Caco-2 (cell line): ENCODE measurements around the gene TM7SF3. TPM values are rescaled to one million over a fixed set of nuclear protein-coding genes. Genes with fewer than 3 reads are reported as not detected.

ENCODE experiments used
- BruUV-seq: library from RNA; stranded (reverse); fragments of 400-500 nt; replicated peaks from 2 replicates; lab custom pipeline; 2021; lab: Mats Ljungman, UMichigan
- CTCF ChIA-PET: fragments of 300-600 bp; sonication (Branson Sonifier 250); formaldehyde crosslinking; loops from one replicate; lab custom pipeline; 2022; ENCODE audit warnings: antibody characterized with exemption; lab: Charles Lee
- POLR2A ChIA-PET: fragments of 300-600 bp; sonication (Branson Sonifier 250); formaldehyde crosslinking; loops from one replicate; lab custom pipeline; 2022; ENCODE audit warnings: antibody characterized with exemption; lab: Charles Lee
- DNase-seq, 2 experiments: peaks; one replicate each; pipeline versions ENCODE4 v3.0.0 to v3.0.0-alpha.2; 2020 to 2022
- H3K27me3 ChIP-seq: replicated peaks from 2 replicates; pipeline ENCODE4 v1.6.0; 2011; ENCODE audit warnings: low read length; ENCODE audit not compliant: control insufficient read depth, insufficient read depth
- H3K36me3 ChIP-seq: 2 replicates; pipeline ENCODE4 v1.5.1; 2011; ENCODE audit warnings: low read length; ENCODE audit not compliant: control insufficient read depth, insufficient read depth
- H3K4me1 ChIP-seq: fragments of 250-450 bp; sonication (Bioruptor Pico); 2 replicates; pipeline ENCODE4 v1.5.1; 2020; ENCODE audit warnings: mild to moderate bottlenecking
- H3K4me3 ChIP-seq: 2 replicates; pipeline ENCODE4 v1.5.1; 2011; ENCODE audit warnings: low read depth, mild to moderate bottlenecking, control low read depth, low read length
- H3K9me3 ChIP-seq: fragments of 250-450 bp; sonication (Bioruptor Pico); 2 replicates; pipeline ENCODE4 v1.5.1; 2020; ENCODE audit warnings: mild to moderate bottlenecking, moderate library complexity
- H3K27ac Mint-ChIP-seq: one replicate; pipeline ENCODE4 v1.8.0; 2022; ENCODE audit warnings: mixed read lengths; ENCODE audit not compliant: unreplicated experiment
- H3K27me3 Mint-ChIP-seq: one replicate; pipeline ENCODE4 v1.8.0; 2022; ENCODE audit warnings: mixed read lengths; ENCODE audit not compliant: insufficient read depth, unreplicated experiment
- H3K36me3 Mint-ChIP-seq: one replicate; pipeline ENCODE4 v1.8.0; 2022; ENCODE audit warnings: mild to moderate bottlenecking, mixed read lengths; ENCODE audit not compliant: insufficient read depth, unreplicated experiment
- H3K4me1 Mint-ChIP-seq: one replicate; pipeline ENCODE4 v1.8.0; 2022; ENCODE audit warnings: low read depth, mixed read lengths; ENCODE audit not compliant: unreplicated experiment
- H3K4me3 Mint-ChIP-seq: one replicate; pipeline ENCODE4 v1.8.0; 2022; ENCODE audit warnings: mild to moderate bottlenecking, moderate library complexity, mixed read lengths; ENCODE audit not compliant: unreplicated experiment
- H3K9me3 Mint-ChIP-seq: one replicate; pipeline ENCODE4 v1.8.0; 2022; ENCODE audit warnings: mixed read lengths; ENCODE audit not compliant: unreplicated experiment
- intact Hi-C: fragments of 100-400 bp; cut with micrococcal nuclease; formaldehyde crosslinking; loops from one replicate; pipeline ENCODE4 v1.10.0; 2022; ENCODE audit not compliant: unreplicated experiment
- total RNA-seq: library from RNA; stranded (reverse); gene quantifications from 2 replicates; pipeline ENCODE4 v1.2.3, GENCODE V29; 2022
- TF ChIP-seq, protein P1 (sequence below), 2 experiments: fragments of 200-600 bp in 1 of 2; IDR thresholded peaks; 1 replicate in 1 of 2; 2 replicates in 1 of 2; pipeline versions ENCODE4 v1.5.1 to v1.8.0; 2011 to 2022; ENCODE audit warnings: antibody characterized with exemption in 1 of 2, control low read depth in 1 of 2, inconsistent platforms in 1 of 2, low read depth in 1 of 2, low read length in 1 of 2, mild to moderate bottlenecking in 1 of 2, moderate library complexity in 1 of 2; ENCODE audit not compliant: insufficient read depth in 1 of 2, severe bottlenecking in 1 of 2, unreplicated experiment in 1 of 2

Gene TM7SF3
- total RNA-seq, 1 experiment from 2014 or later, result 83.0 TPM

GRCh38 chr12:26953447-26953846 lies 60.7 kb downstream of the TM7SF3 start:
- no peak overlapping the region for H3K4me3 ChIP-seq
- H3K9me3 Mint-ChIP-seq, result peaks cover 4% of the 10 kb centered on the region
- no peaks in the 10 kb centered on the region for H3K4me1 Mint-ChIP-seq
- no peaks in the 10 kb centered on the region for H3K27me3 Mint-ChIP-seq
- POLR2A ChIA-PET, result no interaction called here
- CTCF ChIA-PET, result interaction anchor here (0.7 kb wide), 1 partner anchor 347 kb away, joined by 4 read pairs; no protein-coding TSS in a partner anchor
- intact Hi-C loops, result no loop called here
- peaks cover 29% of the 10 kb centered on the region for H3K36me3 Mint-ChIP-seq
- no peak overlapping the region for H3K4me3 Mint-ChIP-seq
- no peaks in the 10 kb centered on the region for H3K27me3 ChIP-seq
- no TSS peak for BruUV-seq
- no peaks in the 10 kb centered on the region for H3K9me3 ChIP-seq
- TF ChIP-seq, protein P1, sequence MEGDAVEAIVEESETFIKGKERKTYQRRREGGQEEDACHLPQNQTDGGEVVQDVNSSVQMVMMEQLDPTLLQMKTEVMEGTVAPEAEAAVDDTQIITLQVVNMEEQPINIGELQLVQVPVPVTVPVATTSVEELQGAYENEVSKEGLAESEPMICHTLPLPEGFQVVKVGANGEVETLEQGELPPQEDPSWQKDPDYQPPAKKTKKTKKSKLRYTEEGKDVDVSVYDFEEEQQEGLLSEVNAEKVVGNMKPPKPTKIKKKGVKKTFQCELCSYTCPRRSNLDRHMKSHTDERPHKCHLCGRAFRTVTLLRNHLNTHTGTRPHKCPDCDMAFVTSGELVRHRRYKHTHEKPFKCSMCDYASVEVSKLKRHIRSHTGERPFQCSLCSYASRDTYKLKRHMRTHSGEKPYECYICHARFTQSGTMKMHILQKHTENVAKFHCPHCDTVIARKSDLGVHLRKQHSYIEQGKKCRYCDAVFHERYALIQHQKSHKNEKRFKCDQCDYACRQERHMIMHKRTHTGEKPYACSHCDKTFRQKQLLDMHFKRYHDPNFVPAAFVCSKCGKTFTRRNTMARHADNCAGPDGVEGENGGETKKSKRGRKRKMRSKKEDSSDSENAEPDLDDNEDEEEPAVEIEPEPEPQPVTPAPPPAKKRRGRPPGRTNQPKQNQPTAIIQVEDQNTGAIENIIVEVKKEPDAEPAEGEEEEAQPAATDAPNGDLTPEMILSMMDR (IDR thresholded peaks at IDR 0.05; ENCODE audit: insufficient read depth in 1 of 2, low read depth in 1 of 2, low read length in 1 of 2, severe bottlenecking in 1 of 2, unreplicated experiment in 1 of 2), result no peak
- H3K36me3 ChIP-seq, result peaks cover 1% of the 10 kb centered on the region; the same call in 1 of the 2 replicates
- H3K4me1 ChIP-seq, result no peaks in the 10 kb centered on the region
- no peak for DNase-seq
- no peak overlapping the region for H3K27ac Mint-ChIP-seq

GRCh38 chr12:26948309-26948708 lies 65.9 kb downstream of the TM7SF3 start:
- DNase-seq, result no peak
- Histone ChIP-seq H3K27me3 (no peaks in the 10 kb centered on the region), H3K4me3 (no peak overlapping the region), H3K36me3 (no peaks in the 10 kb centered on the region; the same call in 1 of the 2 replicates), H3K4me1 (no peaks in the 10 kb centered on the region; the same call in 1 of the 2 replicates), H3K9me3 (no peaks in the 10 kb centered on the region)
- peaks cover 8% of the 10 kb centered on the region for H3K36me3 Mint-ChIP-seq
- intact Hi-C loops, result no loop called here
- H3K27me3 Mint-ChIP-seq, result no peaks in the 10 kb centered on the region
- BruUV-seq, result no TSS peak
- peaks cover 10% of the 10 kb centered on the region for H3K9me3 Mint-ChIP-seq
- TF ChIP-seq, protein P1 (IDR thresholded peaks at IDR 0.05; ENCODE audit: insufficient read depth in 1 of 2, low read depth in 1 of 2, low read length in 1 of 2, severe bottlenecking in 1 of 2, unreplicated experiment in 1 of 2), result no peak
- H3K27ac Mint-ChIP-seq, result no peak overlapping the region
- no peak overlapping the region for H3K4me3 Mint-ChIP-seq
- ChIA-PET CTCF (no interaction called here), POLR2A (no interaction called here)
- no peaks in the 10 kb centered on the region for H3K4me1 Mint-ChIP-seq

DNA sequence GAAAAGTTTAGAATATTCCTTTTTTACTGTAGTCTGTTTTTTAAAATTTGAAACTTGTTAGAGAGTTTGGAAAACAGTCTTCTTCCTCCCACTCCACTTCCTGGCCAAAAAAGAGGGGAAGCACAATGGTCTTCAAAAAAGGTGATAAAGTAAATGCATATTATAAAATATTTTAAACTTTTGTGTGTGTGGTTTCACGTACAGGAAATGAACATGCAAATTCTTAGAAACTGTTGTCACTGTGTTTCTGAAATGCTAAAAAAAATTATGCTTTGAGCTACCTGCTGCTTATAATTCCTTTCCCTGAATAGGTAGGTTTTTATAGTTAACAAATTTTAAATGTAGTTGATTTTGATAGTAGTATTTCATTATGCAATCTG lies 73.0 kb downstream of the TM7SF3 start:
- no peak for DNase-seq
- Mint-ChIP-seq H3K36me3 (peaks cover 11% of the 10 kb centered on the region), H3K9me3 (no peaks in the 10 kb centered on the region), H3K4me3 (no peak overlapping the region), H3K27me3 (no peaks in the 10 kb centered on the region), H3K27ac (no peak overlapping the region), H3K4me1 (peaks cover 20% of the 10 kb centered on the region)
- no peaks in the 10 kb centered on the region for H3K36me3 ChIP-seq
- intact Hi-C loops, result no loop called here
- CTCF ChIA-PET, result no interaction called here
- H3K9me3 ChIP-seq, result no peaks in the 10 kb centered on the region
- no TSS peak for BruUV-seq
- H3K4me3 ChIP-seq, result no peak overlapping the region
- POLR2A ChIA-PET, result no interaction called here
- H3K27me3 ChIP-seq, result no peaks in the 10 kb centered on the region
- H3K4me1 ChIP-seq, result peaks cover 19% of the 10 kb centered on the region
- TF ChIP-seq, protein P1 (IDR thresholded peaks at IDR 0.05; ENCODE audit: insufficient read depth in 1 of 2, low read depth in 1 of 2, low read length in 1 of 2, severe bottlenecking in 1 of 2, unreplicated experiment in 1 of 2), result no peak
